Upper lobe of right lung (tissue), 1 donor: ENCODE results near the gene ASPSCR1. TPM values are rescaled to one million over a fixed set of nuclear protein-coding genes. Genes with fewer than 3 reads are reported as not detected.

Experiments
- ATAC-seq: fragments of 200-7000 bp; cut with Tn5 transposase; one replicate; pipeline ENCODE4 v1.9.1; 2020; ENCODE audit warnings: mild to moderate bottlenecking, moderate library complexity
- DNase-seq: peaks from one replicate; pipeline ENCODE4 v3.0.0-alpha.2; 2020
- H3K27ac ChIP-seq: fragments of 200-600 bp; one replicate; pipeline ENCODE4 v1.8.0; 2022
- H3K27me3 ChIP-seq: fragments of 200-600 bp; one replicate; pipeline ENCODE4 v1.8.0; 2022; ENCODE audit warnings: mild to moderate bottlenecking
- H3K36me3 ChIP-seq: fragments of 200-600 bp; one replicate; pipeline ENCODE4 v1.8.0; 2022
- H3K4me1 ChIP-seq: fragments of 200-600 bp; one replicate; pipeline ENCODE4 v1.8.0; 2022
- H3K4me3 ChIP-seq: fragments of 200-600 bp; one replicate; pipeline ENCODE4 v1.8.0; 2022; ENCODE audit warnings: mild to moderate bottlenecking
- H3K9me3 ChIP-seq: fragments of 200-600 bp; one replicate; pipeline ENCODE4 v1.8.0; 2022
- intact Hi-C: fragments of 100-400 bp; cut with DNase I; formaldehyde crosslinking; loops from one replicate; pipeline ENCODE4 v1.11.0; 2022
- total RNA-seq: library from RNA; stranded (reverse); fragmentation: NEBNext Ultra II Directional; extraction: Animal tissue kit (Norgen Biotek cat#: 25700); gene quantifications from one replicate; pipeline ENCODE4 v1.2.1, GENCODE V29; 2021
- TF ChIP-seq, protein P1 (sequence below): fragments of 200-600 bp; IDR thresholded peaks from one replicate; pipeline ENCODE4 v1.8.0; 2022; ENCODE audit warnings: antibody characterized with exemption
- donor health status: DM: no; HTN: yes; CAD: no; lungs with severe emphysema.

ASPSCR1 gene
- total RNA-seq, 1 donor from 2014 or later = 50.3 TPM

DNA sequence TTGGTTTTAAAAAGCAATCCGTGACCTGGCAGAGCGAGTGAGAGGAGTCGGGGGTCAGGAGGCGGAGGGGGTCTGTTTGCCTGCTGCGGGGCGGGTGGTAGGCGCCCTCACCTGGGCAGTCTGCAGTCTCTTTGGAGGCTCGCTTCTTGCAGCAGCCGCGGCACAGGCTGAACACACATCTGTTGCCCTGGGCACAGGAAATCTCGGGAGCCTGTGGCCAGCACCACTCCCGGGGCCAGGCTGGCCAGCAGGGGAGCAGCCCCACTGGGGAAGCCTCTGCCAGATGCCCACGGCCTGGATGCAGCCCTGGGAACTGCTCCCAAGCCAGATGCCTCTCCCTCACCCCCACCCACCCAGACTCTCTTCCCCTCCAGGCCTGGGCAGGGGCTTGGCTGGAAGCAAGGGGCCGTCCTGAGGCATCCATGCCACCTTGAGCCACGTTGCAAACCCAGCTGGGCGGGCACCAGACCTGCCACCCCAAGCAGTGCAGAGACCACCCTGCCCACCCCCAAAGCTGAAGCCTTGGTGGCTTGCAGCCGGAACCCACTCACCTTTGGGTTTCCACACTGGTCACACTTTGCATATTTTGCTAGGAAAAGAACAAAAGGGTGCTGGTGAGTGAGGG, 80.9 kb downstream of the ASPSCR1 start:
- H3K36me3 ChIP-seq = peaks cover 73% of the 10 kb centered on the region
- ATAC-seq (no peak), DNase-seq (no peak)
- H3K4me3 ChIP-seq = no peak overlapping the region
- no peaks in the 10 kb centered on the region for H3K9me3 ChIP-seq
- H3K27me3 ChIP-seq = no peaks in the 10 kb centered on the region
- no peak overlapping the region for H3K27ac ChIP-seq
- intact Hi-C loops = no loop called here
- TF ChIP-seq, protein P1, sequence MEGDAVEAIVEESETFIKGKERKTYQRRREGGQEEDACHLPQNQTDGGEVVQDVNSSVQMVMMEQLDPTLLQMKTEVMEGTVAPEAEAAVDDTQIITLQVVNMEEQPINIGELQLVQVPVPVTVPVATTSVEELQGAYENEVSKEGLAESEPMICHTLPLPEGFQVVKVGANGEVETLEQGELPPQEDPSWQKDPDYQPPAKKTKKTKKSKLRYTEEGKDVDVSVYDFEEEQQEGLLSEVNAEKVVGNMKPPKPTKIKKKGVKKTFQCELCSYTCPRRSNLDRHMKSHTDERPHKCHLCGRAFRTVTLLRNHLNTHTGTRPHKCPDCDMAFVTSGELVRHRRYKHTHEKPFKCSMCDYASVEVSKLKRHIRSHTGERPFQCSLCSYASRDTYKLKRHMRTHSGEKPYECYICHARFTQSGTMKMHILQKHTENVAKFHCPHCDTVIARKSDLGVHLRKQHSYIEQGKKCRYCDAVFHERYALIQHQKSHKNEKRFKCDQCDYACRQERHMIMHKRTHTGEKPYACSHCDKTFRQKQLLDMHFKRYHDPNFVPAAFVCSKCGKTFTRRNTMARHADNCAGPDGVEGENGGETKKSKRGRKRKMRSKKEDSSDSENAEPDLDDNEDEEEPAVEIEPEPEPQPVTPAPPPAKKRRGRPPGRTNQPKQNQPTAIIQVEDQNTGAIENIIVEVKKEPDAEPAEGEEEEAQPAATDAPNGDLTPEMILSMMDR = no peak
- H3K4me1 ChIP-seq = no peaks in the 10 kb centered on the region

DNA sequence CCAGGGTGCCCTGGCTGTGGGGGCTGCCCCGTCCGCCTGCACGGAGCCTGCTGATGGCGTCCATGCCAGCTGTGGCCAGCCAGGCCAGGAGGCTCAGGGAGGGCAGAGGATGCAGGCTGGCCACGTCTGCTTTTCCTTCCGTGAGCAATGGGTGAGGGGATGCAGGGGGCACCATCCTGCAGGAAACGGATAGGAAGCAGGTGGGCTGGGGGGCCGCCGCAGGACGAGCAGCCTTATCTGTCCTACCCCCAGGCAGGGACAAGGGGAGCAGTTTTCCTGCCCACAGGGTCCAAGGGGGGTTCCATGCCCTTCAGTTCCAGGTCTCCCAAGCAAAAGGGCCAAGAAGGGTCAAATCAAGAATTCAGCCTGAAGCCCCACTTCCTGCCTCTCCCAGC, 81.4 kb downstream of the ASPSCR1 start:
- no peak overlapping the region for H3K4me3 ChIP-seq
- no peak overlapping the region for H3K27ac ChIP-seq
- TF ChIP-seq, protein P1 = no peak
- peaks cover 73% of the 10 kb centered on the region for H3K36me3 ChIP-seq
- DNase-seq = no peak
- no peak for ATAC-seq
- H3K4me1 ChIP-seq = no peaks in the 10 kb centered on the region
- intact Hi-C loops = no loop called here
- no peaks in the 10 kb centered on the region for H3K9me3 ChIP-seq
- no peaks in the 10 kb centered on the region for H3K27me3 ChIP-seq

DNA sequence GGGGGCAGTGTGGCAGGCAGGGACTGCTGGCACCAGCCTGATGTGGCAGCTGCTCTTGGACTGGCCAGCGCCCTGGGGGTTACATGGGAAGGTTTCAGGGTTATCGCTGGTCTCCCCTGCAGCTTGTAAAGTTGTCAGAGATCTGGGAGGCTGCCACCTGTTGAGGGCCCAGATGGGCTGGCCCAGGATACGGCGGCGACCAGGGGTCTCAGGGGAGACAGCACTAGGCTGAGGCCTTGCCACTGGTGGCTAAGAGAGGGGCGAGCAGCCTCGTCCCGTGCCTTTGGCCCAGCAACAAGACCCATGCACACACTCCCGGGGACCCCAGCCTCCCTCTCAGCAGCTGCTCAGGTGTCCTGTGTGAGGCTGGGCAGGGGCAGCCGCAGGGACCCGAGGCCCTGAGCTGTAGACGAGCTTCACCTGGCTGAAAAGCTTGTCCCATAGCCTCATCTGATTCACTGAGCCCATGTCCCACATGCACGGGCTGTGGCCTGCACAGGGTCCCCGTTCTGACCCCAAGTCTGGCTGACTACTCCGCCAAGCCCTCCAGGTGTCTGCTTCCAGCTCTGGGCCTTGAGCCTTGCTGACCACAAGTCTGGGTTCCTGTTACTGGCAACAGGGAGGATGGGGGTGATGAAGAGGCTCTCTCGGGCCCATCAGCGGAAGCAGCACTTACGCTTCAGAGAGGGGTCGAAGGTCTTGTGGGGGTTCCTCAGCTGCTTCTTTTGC, 82.0 kb downstream of the ASPSCR1 start:
- peaks cover 73% of the 10 kb centered on the region for H3K36me3 ChIP-seq
- no peaks in the 10 kb centered on the region for H3K27me3 ChIP-seq
- intact Hi-C loops = no loop called here
- DNase-seq = no peak
- no peaks in the 10 kb centered on the region for H3K9me3 ChIP-seq
- H3K4me1 ChIP-seq = peaks cover 2% of the 10 kb centered on the region
- H3K4me3 ChIP-seq = no peak overlapping the region
- H3K27ac ChIP-seq = no peak overlapping the region
- no peak for ATAC-seq
- TF ChIP-seq, protein P1 = no peak

DNA sequence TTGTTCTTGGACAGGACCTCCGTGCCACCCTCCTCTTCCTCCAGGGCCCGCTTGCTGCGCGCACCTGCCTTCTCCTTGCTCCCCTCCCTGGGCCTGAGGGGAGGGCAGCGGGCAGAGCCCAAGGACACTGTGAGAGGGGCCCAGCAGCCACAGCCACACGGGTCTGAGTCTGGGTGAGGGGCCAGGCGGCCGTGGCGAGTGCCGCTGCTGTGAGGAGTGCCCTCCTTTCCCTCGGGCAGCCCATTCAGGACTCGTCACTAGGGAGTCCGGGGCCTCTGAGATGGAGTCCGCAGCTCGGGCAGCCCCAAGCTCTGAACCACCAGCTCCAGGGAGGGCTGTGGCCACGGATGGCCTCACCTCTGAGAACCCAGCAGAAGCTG, 82.6 kb downstream of the ASPSCR1 start:
- H3K9me3 ChIP-seq = no peaks in the 10 kb centered on the region
- ATAC-seq (no peak), DNase-seq (no peak)
- no peak overlapping the region for H3K4me3 ChIP-seq
- H3K27ac ChIP-seq = no peak overlapping the region
- peaks cover 8% of the 10 kb centered on the region for H3K4me1 ChIP-seq
- TF ChIP-seq, protein P1 = no peak
- peaks cover 68% of the 10 kb centered on the region for H3K36me3 ChIP-seq
- H3K27me3 ChIP-seq = no peaks in the 10 kb centered on the region
- intact Hi-C loops = no loop called here

DNA sequence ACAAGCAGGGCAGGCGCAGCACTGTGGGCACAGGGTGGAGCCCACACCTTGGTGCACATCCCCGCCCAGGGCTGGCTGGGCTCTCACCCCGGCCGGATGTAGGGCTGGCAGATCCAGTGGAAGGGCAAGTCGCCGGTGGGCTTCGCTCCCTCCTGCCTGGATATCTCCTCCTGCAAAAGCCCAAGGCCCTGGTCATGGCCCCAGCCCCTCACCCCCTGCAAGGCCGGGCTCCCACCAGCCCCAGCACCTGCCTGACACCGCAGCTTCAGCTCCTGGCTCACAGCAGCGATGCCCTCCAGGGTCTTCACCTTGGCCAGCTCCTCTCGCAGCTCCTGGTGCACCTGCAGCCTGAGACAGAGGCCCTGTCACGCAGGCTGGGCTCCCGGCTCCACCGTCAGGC, 83.2 kb downstream of the ASPSCR1 start:
- DNase-seq = no peak
- Histone ChIP-seq H3K4me1 (peaks cover 9% of the 10 kb centered on the region), H3K4me3 (no peak overlapping the region), H3K27ac (no peak overlapping the region), H3K9me3 (no peaks in the 10 kb centered on the region), H3K27me3 (no peaks in the 10 kb centered on the region), H3K36me3 (peaks cover 62% of the 10 kb centered on the region)
- intact Hi-C loops = no loop called here
- no peak for ATAC-seq
- TF ChIP-seq, protein P1 = no peak
